ENCODE measurements around the gene RPSA.

RPSA gene

DNA sequence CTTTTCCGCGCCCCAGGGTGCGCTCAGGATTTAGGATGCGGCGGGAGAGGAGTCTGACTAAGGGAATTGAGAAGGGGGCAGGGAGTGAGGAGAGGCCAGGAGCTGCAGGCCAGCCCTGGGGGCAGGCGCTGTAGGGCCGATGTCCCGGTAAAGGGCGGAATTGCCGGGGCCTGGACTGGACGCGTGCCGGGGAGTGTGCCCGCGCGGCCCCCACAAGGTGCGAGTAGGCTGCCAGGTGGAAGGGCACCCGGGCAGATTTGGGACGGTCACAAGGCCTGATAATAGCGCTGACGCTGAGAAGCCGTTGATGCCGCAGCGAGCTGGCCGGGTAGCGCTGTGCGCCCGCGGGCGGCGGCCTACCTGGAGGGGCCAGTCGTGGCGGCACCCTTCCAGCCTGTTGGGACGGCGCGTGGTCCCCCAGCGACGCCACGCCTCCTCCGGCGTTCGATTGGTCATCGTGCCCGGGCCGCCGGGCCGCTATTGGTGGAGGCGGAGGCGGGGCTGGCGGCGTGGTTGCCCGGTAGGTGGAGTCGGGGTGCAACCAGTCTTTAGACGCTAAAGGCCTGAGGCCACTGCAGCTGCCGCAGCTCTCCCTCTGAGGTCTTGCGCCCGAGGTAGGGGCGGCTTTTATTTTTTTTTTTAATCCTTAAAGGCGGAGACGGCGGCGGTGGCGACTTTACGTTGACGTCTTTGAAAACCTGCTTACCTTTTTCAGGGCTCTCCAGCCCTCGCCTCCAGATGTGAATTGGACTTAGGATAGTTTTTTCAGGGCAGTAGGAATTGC, 22.4 kb upstream of the RPSA start:
- Histone ChIP-seq H3K79me2 (ENCODE audit: control insufficient read depth, low read length) (peaks cover 58% of the 10 kb centered on the region), H3F3A (ENCODE audit: control insufficient read depth, insufficient read depth) (no peaks in the 10 kb centered on the region), H3K36me3 (ENCODE audit: control insufficient read depth, low read length) (peaks cover 32% of the 10 kb centered on the region), H3K27me3 (ENCODE audit: control insufficient read depth, low read length) (no peaks in the 10 kb centered on the region), H3K9me2 (replicated peaks; ENCODE audit: control insufficient read depth, low read length) (no peaks in the 10 kb centered on the region), H3K9me3 (ENCODE audit: control insufficient read depth, insufficient read depth, low read length) (no peaks in the 10 kb centered on the region), H3K4me2 (ENCODE audit: low read length) (peak overlapping the region; percentile 67), H4K20me1 (ENCODE audit: control insufficient read depth, insufficient read depth, low read depth, low read length) (peaks cover 26% of the 10 kb centered on the region), H3K4me1 (ENCODE audit: control insufficient read depth, low read length) (peaks cover 53% of the 10 kb centered on the region), H3K27ac (ENCODE audit: low read depth, low read length) (peak overlapping the region; percentile 83), H3K4me3 (ENCODE audit: low read length) (peak overlapping the region; percentile 88)
- TF ChIP-seq, protein P1, sequence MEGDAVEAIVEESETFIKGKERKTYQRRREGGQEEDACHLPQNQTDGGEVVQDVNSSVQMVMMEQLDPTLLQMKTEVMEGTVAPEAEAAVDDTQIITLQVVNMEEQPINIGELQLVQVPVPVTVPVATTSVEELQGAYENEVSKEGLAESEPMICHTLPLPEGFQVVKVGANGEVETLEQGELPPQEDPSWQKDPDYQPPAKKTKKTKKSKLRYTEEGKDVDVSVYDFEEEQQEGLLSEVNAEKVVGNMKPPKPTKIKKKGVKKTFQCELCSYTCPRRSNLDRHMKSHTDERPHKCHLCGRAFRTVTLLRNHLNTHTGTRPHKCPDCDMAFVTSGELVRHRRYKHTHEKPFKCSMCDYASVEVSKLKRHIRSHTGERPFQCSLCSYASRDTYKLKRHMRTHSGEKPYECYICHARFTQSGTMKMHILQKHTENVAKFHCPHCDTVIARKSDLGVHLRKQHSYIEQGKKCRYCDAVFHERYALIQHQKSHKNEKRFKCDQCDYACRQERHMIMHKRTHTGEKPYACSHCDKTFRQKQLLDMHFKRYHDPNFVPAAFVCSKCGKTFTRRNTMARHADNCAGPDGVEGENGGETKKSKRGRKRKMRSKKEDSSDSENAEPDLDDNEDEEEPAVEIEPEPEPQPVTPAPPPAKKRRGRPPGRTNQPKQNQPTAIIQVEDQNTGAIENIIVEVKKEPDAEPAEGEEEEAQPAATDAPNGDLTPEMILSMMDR (IDR thresholded peaks at IDR 0.05; ENCODE audit: low read depth, low read length, poor library complexity, severe bottlenecking): no peak
- no peak for TF ChIP-seq EZH2phosphoT487 (IDR thresholded peaks at IDR 0.05; ENCODE audit: borderline replicate concordance, low read length)

- Histone ChIP-seq H3K36me3 (ENCODE audit: control insufficient read depth, low read length) (peaks cover 37% of the 10 kb centered on the region), H3K4me1 (ENCODE audit: control insufficient read depth, low read length) (peaks cover 58% of the 10 kb centered on the region), H3K27me3 (ENCODE audit: control insufficient read depth, low read length) (no peaks in the 10 kb centered on the region), H3K4me2 (ENCODE audit: low read length) (peak overlapping the region; percentile 57), H3K4me3 (ENCODE audit: low read length) (peak overlapping the region; percentile 88), H3F3A (ENCODE audit: control insufficient read depth, insufficient read depth) (no peaks in the 10 kb centered on the region), H3K9me2 (replicated peaks; ENCODE audit: control insufficient read depth, low read length) (no peaks in the 10 kb centered on the region), H3K9me3 (ENCODE audit: control insufficient read depth, insufficient read depth, low read length) (no peaks in the 10 kb centered on the region), H3K27ac (ENCODE audit: low read depth, low read length) (no peak overlapping the region), H4K20me1 (ENCODE audit: control insufficient read depth, insufficient read depth, low read depth, low read length) (peaks cover 30% of the 10 kb centered on the region), H3K79me2 (ENCODE audit: control insufficient read depth, low read length) (peaks cover 64% of the 10 kb centered on the region)
- no peak for TF ChIP-seq EZH2phosphoT487 (IDR thresholded peaks at IDR 0.05; ENCODE audit: borderline replicate concordance, low read length)
- TF ChIP-seq, protein P1 (IDR thresholded peaks at IDR 0.05; ENCODE audit: low read depth, low read length, poor library complexity, severe bottlenecking): no peak
These were observed 21.9 kb upstream of the RPSA start for GRCh38 chr3:39384665-39385000.

DNA sequence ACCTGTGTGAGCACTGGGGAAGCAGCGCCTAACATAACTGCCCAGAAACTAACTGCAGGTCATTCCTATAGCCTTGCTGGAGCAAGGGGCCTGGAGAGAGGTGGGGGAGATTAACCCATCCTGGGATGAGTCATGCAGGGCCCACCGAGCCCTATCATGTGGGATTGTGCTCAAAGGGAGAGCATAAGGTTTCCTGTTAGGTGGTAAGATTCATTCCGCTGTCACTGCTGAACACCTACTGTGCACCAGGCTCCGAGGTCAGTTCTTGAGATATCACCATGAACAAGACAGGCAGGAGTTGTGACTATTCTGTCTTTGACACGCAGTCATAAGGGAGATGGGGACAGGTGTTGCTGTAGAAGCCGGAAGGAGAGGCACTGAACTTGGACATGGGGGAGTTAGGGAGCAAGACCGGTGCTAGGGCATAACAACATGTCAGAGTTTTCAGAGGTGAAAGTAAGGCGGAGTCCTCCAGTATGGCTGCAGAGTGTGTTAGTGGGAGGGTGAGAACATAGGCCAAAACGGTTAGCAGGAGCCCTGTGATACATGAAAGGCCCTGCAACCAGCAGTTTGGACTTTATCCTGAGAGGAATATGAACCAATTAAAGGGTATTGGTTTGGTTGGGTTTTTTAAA, 20.9 kb upstream of the RPSA start:
- Histone ChIP-seq H3K4me2 (ENCODE audit: low read length) (peak overlapping the region; percentile 57), H3K4me1 (ENCODE audit: control insufficient read depth, low read length) (peaks cover 60% of the 10 kb centered on the region), H3K9me3 (ENCODE audit: control insufficient read depth, insufficient read depth, low read length) (no peaks in the 10 kb centered on the region), H3K4me3 (ENCODE audit: low read length) (peak overlapping the region; percentile 88), H4K20me1 (ENCODE audit: control insufficient read depth, insufficient read depth, low read depth, low read length) (peaks cover 30% of the 10 kb centered on the region), H3F3A (ENCODE audit: control insufficient read depth, insufficient read depth) (no peaks in the 10 kb centered on the region), H3K27me3 (ENCODE audit: control insufficient read depth, low read length) (no peaks in the 10 kb centered on the region), H3K27ac (ENCODE audit: low read depth, low read length) (no peak overlapping the region), H3K79me2 (ENCODE audit: control insufficient read depth, low read length) (peaks cover 73% of the 10 kb centered on the region), H3K9me2 (replicated peaks; ENCODE audit: control insufficient read depth, low read length) (no peaks in the 10 kb centered on the region), H3K36me3 (ENCODE audit: control insufficient read depth, low read length) (peaks cover 47% of the 10 kb centered on the region)
- TF ChIP-seq, protein P1 (IDR thresholded peaks at IDR 0.05; ENCODE audit: low read depth, low read length, poor library complexity, severe bottlenecking): no peak
- no peak for TF ChIP-seq EZH2phosphoT487 (IDR thresholded peaks at IDR 0.05; ENCODE audit: borderline replicate concordance, low read length)

Data from DOHH2 (cell line).